Endometrium (tissue), 2 donors: ENCODE results near the gene BSN.

Experiments used
- FAIRE-seq: peaks from 2 replicates; lab custom pipeline; 2012; peaks lifted over from hg19 to GRCh38; lab: Jason Lieb, UNC
- donor health status: control.
- donor health status: control.

Gene BSN

GRCh38 chr3:49630784-49631183 lies 76.5 kb downstream of the BSN start:
- FAIRE-seq = no peak

- no peak for FAIRE-seq
These were observed 80.5 kb downstream of the BSN start for GRCh38 chr3:49634736-49635135.

- FAIRE-seq = no peak
These were observed 82.8 kb downstream of the BSN start for GRCh38 chr3:49636883-49637609.

- FAIRE-seq = no peak
These were observed 84.2 kb downstream of the BSN start for GRCh38 chr3:49638445-49638844.

GRCh38 chr3:49639551-49639950 lies 85.3 kb downstream of the BSN start:
- FAIRE-seq = no peak

- no peak for FAIRE-seq
These were observed 87.0 kb downstream of the BSN start for GRCh38 chr3:49641292-49641691.

GRCh38 chr3:49641921-49642707 lies 87.8 kb downstream of the BSN start:
- no peak for FAIRE-seq

- no peak for FAIRE-seq
These were observed 88.5 kb downstream of the BSN start for GRCh38 chr3:49642708-49643145.

- FAIRE-seq = no peak
These were observed 90.4 kb downstream of the BSN start for GRCh38 chr3:49644684-49645083.

- no peak for FAIRE-seq
These were observed 92.0 kb downstream of the BSN start for GRCh38 chr3:49646236-49646635.

GRCh38 chr3:49647741-49648140 lies 93.5 kb downstream of the BSN start:
- no peak for FAIRE-seq

- no peak for FAIRE-seq
These were observed 94.2 kb downstream of the BSN start for GRCh38 chr3:49648354-49649019.

GRCh38 chr3:49649576-49649975 lies 95.3 kb downstream of the BSN start:
- FAIRE-seq = no peak

GRCh38 chr3:49650177-49650576 lies 95.9 kb downstream of the BSN start:
- no peak for FAIRE-seq

- no peak for FAIRE-seq
These were observed 96.4 kb downstream of the BSN start for GRCh38 chr3:49650637-49651036.

- no peak for FAIRE-seq
These were observed 98.1 kb downstream of the BSN start for GRCh38 chr3:49652218-49652902.

- no peak for FAIRE-seq
These were observed 98.7 kb downstream of the BSN start for GRCh38 chr3:49652903-49653415.

GRCh38 chr3:49653621-49654020 lies 99.3 kb downstream of the BSN start:
- FAIRE-seq = no peak

GRCh38 chr3:49654176-49654825 lies 100.0 kb downstream of the BSN start:
- no peak for FAIRE-seq

GRCh38 chr3:49654955-49655556 lies 100.8 kb downstream of the BSN start:
- FAIRE-seq = no peak

GRCh38 chr3:49655731-49656285 lies 101.5 kb downstream of the BSN start:
- FAIRE-seq = no peak
